GM23338 (cell line): ENCODE measurements around the gene SOWAHC.

Experiments used
- CREB1 ChIP-seq: fragments of 250-450 bp; sonication (Bioruptor Pico); IDR thresholded peaks from 2 replicates; pipeline ENCODE4 v1.5.0; 2020; ENCODE audit warnings: low read depth, mild to moderate bottlenecking, moderate library complexity
- CTCF ChIP-seq, 2 experiments: fragments of 200-600 bp in 1 of 2; sonication (generic) in 1 of 2; conservative IDR thresholded peaks; 2 replicates each; pipeline versions ENCODE4 v1.5.1 to v1.6.1; 2016 to 2017; ENCODE audit warnings: antibody characterized with exemption in 2 of 2, low read depth in 2 of 2, mild to moderate bottlenecking in 2 of 2, moderate library complexity in 1 of 2
- EZH2 ChIP-seq: fragments of 200-600 bp; sonication (generic); IDR thresholded peaks from one replicate; pipeline ENCODE4 v1.8.0; 2017; ENCODE audit warnings: antibody characterized with exemption, mild to moderate bottlenecking, low read depth; ENCODE audit not compliant: unreplicated experiment
- EZH2phosphoT487 ChIP-seq: fragments of 200-600 bp; sonication (generic); IDR thresholded peaks from one replicate; pipeline ENCODE4 v1.8.1; 2018; ENCODE audit warnings: antibody characterized with exemption; ENCODE audit not compliant: unreplicated experiment
- POLR2AphosphoS5 ChIP-seq: IDR thresholded peaks from 2 replicates; pipeline ENCODE4 v1.6.1; 2016; ENCODE audit warnings: antibody characterized with exemption, low read depth
- REST ChIP-seq: IDR thresholded peaks from one replicate; pipeline ENCODE4 v1.6.1; 2018; ENCODE audit warnings: antibody characterized with exemption; ENCODE audit not compliant: unreplicated experiment
- ZNF114 ChIP-seq: fragments of 250-450 bp; sonication (Bioruptor Pico); IDR thresholded peaks from 2 replicates; pipeline ENCODE4 v1.5.0; 2020; ENCODE audit warnings: mild to moderate bottlenecking, moderate library complexity
- ZNF331 ChIP-seq: fragments of 250-450 bp; sonication (Bioruptor Pico); IDR thresholded peaks from 2 replicates; pipeline ENCODE4 v1.5.0; 2020; ENCODE audit warnings: low read depth, mild to moderate bottlenecking, moderate library complexity

- TF ChIP-seq CTCF (conservative IDR thresholded peaks at IDR 0.05; ENCODE audit: low read depth in 2 of 2) (peak; percentile 30 to 37), POLR2AphosphoS5 (no peak; the same call in 1 of the 2 replicates), REST (no peak), EZH2 (no peak), ZNF114 (CRISPR knock-in tag) (no peak), ZNF331 (no peak), CREB1 (CRISPR knock-in tag) (no peak), EZH2phosphoT487 (no peak)
Observed at GRCh38 chr2:109615637-109616144, 1.5 kb downstream of the SOWAHC start.
